Lower leg skin (tissue), 4 donors: ENCODE results near the gene EED. TPM values are rescaled to one million over a fixed set of nuclear protein-coding genes. Genes with fewer than 3 reads are reported as not detected.
A peak's percentile ranks its signal among the peaks of the same experiment; 100 is the strongest.

Source experiments
- DNase-seq, 2 donors: peaks; one replicate each; pipeline ENCODE4 v3.0.0-alpha.2; 2019; ENCODE audit warnings: low spot score in 2 of 2
- H3K4me3 ChIP-seq: fragments of 200-600 bp; sonication (generic); 2 replicates; pipeline ENCODE4 v1.5.1; 2017; ENCODE audit warnings: mild to moderate bottlenecking, low read depth; ENCODE audit not compliant: poor library complexity, severe bottlenecking
- CTCF ChIP-seq, 3 donors: fragments of 450-650 bp; IDR thresholded peaks; one replicate each; pipeline ENCODE4 v1.5.1; 2016; ENCODE audit warnings: antibody characterized with exemption in 3 of 3, mild to moderate bottlenecking in 3 of 3, moderate library complexity in 2 of 3
- POLR2A ChIP-seq, 2 donors: fragments of 450-650 bp; IDR thresholded peaks; one replicate each; pipeline ENCODE4 v1.6.1; 2016 to 2017; ENCODE audit warnings: antibody characterized with exemption in 2 of 2, mild to moderate bottlenecking in 1 of 2, moderate library complexity in 1 of 2
- WGBS, 2 donors: methylation state at CpG; one replicate each; pipeline ENCODE4 v1.1.5; 2018; 5-methylcytosine and 5-hydroxymethylcytosine counted together
- intact Hi-C: fragments of 100-400 bp; cut with DNase I; formaldehyde crosslinking; loops from one replicate; pipeline ENCODE4 v1.15.0; 2023; ENCODE audit warnings: low total_unique reads
- total RNA-seq, 4 donors: library from RNA; depleted of rRNA; stranded (reverse); fragments of >200 nt; gene quantifications; one replicate each; pipeline ENCODE4 v1.1.0, GENCODE V29; 2016

EED gene
- total RNA-seq, 4 donors from 2014 or later = 13.7 to 18.8 (median 16.2) TPM

DNA sequence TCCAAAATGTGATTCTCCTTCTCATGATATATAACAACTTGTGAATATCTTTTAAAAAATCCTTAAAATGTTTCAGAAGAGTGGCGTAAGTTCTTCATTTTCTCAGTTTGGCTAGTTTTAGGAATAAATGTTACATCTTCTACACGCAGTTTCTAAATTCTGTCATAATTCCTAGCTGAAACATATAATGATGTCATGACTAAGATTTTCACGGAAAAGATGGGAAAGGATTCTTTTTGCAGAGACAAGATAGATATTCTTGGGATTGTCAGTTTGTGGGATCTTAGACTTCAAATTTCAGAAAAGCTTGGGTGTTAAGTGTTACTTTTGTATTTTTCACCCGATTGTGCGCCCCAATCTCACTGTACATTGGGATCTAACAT is 1.7 kb downstream of the EED start:
- peak overlapping the region; percentile 95 for H3K4me3 ChIP-seq
- TF ChIP-seq CTCF (IDR thresholded peaks at IDR 0.05) = no peak
- no peak for TF ChIP-seq POLR2A (IDR thresholded peaks at IDR 0.05)
- DNase-seq = no peak
- WGBS, 2 donors = 49% methylated on average over 5 of the region's 5 CpGs
- intact Hi-C loops = no loop called here

GRCh38 chr11:86247608-86248007 is 3.1 kb downstream of the EED start:
- 65 to 74% methylated on average over 1 of the region's 1 CpG for WGBS, 2 donors
- H3K4me3 ChIP-seq = no peak overlapping the region
- TF ChIP-seq CTCF (IDR thresholded peaks at IDR 0.05) (no peak), POLR2A (IDR thresholded peaks at IDR 0.05) (no peak)
- intact Hi-C loops = no loop called here
- no peak for DNase-seq

DNA sequence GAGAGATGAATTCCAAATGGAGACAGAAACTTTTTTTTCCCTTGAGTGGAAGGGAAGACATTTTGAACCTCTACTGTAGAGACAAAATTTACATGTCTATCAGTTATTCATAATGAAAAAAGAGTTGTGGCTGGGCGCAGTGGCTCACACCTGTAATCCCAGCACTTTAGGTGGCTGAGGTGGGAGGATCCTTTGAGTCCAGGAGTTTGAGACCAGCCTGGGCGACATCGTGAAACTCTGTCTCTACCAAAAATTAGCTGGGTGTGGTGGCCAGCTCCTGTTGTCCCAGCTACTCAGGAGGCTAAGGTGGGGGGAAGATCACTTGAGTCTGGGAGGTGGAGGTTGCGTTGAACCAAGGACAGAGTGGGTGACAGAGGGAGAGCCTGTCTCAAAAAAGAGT is 4.1 kb downstream of the EED start:
- H3K4me3 ChIP-seq = no peak overlapping the region
- 86 to 92% methylated on average over 4 of the region's 4 CpGs for WGBS, 2 donors
- DNase-seq = no peak
- intact Hi-C loops = no loop called here
- TF ChIP-seq CTCF (IDR thresholded peaks at IDR 0.05) (no peak), POLR2A (IDR thresholded peaks at IDR 0.05) (no peak)

GRCh38 chr11:86249307-86250098 is 5.0 kb downstream of the EED start:
- intact Hi-C loops = no loop called here
- WGBS, 2 donors = 42 to 51% methylated on average over 3 of the region's 3 CpGs
- H3K4me3 ChIP-seq = no peak overlapping the region
- DNase-seq = no peak
- TF ChIP-seq POLR2A (IDR thresholded peaks at IDR 0.05) = no peak
- TF ChIP-seq CTCF (IDR thresholded peaks at IDR 0.05) = no peak

DNA sequence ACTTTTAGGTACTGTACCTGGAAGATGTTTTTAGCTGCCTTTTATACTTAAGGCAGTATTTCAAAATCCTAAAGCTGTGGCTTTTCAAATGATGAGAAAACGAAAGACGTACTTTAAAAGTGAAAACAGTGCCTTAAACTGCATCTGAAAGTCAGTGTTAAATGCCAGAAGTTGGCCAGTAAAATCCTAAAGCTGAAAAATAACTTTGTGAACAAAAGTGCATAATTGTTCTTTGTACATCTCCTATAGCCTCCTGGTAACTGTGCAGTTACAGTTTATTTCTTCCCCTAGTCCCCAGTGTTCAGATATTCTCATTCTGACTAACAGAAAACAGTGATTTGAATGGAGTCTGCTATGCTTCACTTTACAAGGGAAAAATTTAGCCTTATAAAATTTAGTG is 6.8 kb downstream of the EED start:
- no peak overlapping the region for H3K4me3 ChIP-seq
- 52 to 63% methylated on average over 2 of the region's 2 CpGs for WGBS, 2 donors
- DNase-seq = no peak
- TF ChIP-seq CTCF (IDR thresholded peaks at IDR 0.05) = no peak
- no peak for TF ChIP-seq POLR2A (IDR thresholded peaks at IDR 0.05)
- intact Hi-C loops = no loop called here

DNA sequence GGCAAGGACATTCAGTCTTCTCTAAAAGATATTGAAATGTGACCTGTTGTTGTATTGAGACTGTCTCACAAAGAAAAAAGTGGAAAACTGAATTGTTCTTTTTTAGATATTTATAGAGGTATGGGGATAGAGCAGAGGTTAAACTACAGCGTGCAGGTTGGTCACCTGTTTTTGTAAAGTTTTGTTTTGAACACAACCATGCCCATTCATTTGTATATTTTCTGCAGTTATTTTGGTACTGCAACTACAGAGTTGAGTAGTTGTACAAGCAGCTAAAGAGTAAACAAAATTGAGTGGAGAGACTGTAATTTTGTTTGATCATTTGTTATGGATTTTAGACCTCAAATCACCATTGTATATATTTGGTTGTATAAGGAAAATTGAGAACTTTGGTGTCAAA is 11.3 kb downstream of the EED start:
- DNase-seq = no peak
- no peak overlapping the region for H3K4me3 ChIP-seq
- intact Hi-C loops = no loop called here
- WGBS, 2 donors = 93 to 95% methylated on average over 1 of the region's 1 CpG
- TF ChIP-seq POLR2A (IDR thresholded peaks at IDR 0.05) (no peak), CTCF (IDR thresholded peaks at IDR 0.05) (no peak)
